Stimulated activated CD8-positive, alpha-beta memory T cell treated with anti-CD3 and anti-CD28 coated beads, Interleukin-7, amount 100 ng/mL, for 1 hour (primary cell): ENCODE results near the gene TMEM18.
"Not testable (repeated sequence)": the region's sequence is repeated elsewhere in the genome, so short reads cannot be mapped to it uniquely, and the experiment has no call there.

Experiments
- DNase-seq, 2 donors: peaks; one replicate each; pipeline ENCODE4 v3.0.0-alpha.2; 2020; ENCODE audit warnings: low read depth in 2 of 2

Gene TMEM18

DNA sequence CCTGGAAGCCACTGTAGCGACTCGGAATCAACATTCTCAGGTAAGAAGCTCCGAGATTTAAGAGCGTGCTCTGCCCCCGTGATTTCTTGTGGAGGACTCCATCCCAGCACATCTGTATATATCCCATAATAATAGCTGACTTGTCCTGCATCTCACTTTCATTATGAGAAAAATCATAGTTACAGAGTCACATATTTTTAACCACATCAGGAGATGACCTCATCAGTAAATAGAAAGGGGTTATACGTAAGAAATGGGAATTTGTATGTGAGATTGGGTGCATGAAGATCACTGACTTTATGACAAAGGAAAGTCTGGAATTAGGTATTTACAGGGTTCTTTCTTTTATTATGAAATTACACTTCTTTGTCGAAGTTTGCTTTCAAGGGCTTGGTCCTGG lies 16.4 kb upstream of the TMEM18 start:
- no peak for DNase-seq

DNA sequence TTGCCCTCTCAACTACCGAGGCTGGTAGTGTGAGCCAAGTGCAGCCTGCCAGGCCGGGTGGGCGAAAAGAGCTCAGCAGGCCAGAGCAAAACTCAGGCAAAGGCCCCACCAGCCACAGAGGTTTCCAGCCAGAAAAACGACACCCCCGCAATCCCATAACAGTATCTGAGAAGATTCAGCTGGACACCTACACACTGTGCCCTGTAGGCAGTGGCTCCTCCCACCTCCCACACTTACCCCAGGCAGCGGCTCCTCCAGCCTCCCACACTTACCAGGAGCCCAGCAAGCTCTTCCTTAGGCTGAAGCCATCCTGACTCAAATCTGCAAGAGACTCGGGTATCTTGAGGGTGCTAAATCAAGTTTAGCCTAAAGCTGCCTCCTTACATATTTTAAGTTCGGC lies 15.6 kb upstream of the TMEM18 start:
- DNase-seq = no peak

DNA sequence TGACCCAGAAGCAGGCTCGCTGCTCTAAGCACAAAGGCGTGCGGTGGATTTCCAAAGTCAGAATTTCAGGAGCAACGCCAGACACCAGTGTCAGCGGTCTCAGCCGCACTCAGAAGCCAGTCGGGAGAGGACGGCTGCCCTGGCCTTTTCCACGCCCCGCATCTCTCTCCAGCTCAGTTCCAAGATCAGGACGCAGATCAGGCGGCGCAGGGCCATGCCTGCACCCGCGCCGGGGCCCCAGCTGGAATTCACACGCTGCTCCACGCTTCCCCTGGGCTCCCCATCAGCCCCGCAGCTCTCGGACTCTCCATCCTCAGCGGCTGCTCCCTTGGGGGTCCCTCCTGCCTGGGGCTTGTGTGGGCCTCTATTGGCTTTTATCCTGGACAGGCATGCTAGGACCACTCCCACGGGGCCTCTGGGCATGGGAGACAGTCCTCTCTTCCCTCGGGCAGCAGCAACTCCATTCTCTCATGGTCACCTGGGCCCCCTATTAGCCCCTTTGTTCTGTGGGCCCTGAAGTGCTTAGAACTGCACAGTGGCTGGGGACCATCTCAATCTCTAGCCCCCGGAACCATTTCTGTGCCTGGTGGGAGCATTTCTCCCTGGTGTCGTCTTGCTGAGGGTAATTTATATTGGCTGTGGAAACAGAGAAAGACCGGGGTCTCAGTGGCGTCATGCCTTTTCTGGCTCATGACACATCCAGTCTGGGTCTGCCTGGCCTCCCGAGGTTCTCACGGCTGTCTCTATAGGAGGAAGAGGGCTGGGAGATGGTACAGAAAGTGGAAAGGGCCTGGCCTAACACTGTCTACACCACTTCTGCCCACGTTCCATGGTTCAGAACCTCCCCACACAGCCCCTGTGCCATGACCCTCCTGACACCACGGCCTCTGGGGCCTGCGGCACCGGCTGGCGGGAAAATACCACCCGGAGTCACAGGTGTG lies 14.9 kb upstream of the TMEM18 start:
- no peak for DNase-seq

DNA sequence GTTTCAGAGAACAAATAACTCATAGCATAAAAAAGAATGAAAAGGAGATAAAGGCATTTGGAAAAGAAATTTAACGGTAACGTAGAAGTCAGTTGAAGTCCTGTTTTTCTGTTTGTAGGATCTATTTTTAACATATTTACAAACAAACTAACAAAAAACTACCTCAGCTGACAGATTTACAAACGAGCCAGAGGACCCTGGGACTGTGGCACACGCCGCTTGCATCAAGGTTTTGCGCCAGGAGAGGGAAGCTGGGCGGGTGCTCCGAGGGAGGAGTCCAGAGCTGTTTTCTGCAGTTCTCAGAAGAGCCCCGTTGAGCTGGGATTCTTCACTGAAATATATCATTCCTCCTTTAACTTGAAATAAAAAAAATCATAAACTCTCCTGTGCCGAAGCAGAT lies 13.6 kb upstream of the TMEM18 start:
- no peak for DNase-seq

DNA sequence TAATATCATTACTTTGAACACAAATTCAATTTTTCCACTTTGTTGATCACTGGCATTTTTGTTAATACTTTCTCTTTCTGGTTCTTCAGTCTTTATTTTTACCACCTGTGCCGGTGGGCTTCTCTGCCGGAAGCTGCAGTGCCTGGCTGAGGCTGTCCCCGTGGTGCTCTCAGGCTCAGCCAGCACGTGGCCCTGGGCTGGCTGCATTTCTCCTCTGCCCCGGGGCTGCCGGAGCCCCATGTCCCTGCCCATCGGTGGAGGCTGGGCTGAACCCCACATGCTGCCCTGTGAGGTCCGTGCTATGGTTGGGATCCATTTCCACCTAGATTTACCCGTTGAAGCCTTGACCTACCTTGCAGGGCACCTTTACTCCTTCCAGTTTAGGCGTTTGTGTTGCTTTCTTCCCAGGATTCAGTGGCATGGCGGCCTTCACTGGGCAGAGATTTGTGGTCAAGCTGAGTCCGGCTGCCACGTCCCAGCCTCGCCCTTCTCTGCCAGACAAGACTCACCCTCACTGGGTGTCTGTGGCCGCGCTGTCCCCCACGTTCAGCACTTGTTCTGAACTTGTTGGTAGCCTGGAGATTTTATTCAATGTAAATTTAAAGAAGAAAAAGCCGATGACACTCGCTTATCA lies 12.8 kb upstream of the TMEM18 start:
- DNase-seq = no peak

DNA sequence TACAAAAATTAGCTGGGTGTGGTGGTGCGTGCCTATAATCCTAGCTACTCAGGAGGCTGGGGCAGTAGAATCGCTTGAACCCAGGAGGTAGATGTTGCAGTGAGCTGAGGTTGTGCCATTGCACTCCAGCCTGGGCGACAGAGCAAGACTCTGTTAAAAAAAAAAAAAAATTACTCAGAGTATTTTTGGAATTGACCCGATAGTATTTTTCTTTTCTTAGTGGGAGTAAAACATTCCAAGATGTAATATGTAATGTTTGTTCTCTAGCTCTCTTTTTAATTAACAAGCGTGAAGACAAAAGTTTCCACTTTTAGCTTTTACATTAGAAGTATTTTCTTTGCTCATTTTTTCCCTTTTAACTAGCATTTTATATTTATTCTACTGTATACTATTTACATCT lies 12.0 kb upstream of the TMEM18 start:
- no peak for DNase-seq

DNA sequence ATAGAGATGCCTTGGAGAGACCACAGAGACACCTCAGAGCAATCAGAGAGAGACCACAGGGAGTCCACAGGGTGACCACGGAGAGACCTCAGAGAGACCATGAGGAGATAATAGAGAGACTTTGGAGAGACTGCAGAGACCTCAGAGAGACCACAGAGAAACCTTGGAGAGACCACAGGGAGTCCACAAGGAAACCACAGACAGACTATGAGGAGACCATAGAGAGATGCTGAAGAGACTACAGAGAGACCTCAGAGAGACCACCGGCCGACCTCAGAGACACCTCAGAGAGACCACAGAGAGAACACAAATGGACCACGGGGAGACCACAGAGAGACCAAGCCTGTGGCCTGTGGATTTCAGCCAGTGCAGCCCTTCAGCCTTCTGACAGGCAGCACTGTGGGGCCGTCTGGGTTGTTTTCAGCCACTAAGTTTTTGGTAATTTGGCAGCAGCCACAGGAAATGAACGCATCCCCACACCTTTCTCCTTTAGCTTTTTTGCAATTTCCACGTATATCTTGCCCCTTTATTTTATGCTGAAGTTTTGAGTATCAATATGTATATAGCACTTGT lies 11.4 kb upstream of the TMEM18 start:
- DNase-seq = no peak

DNA sequence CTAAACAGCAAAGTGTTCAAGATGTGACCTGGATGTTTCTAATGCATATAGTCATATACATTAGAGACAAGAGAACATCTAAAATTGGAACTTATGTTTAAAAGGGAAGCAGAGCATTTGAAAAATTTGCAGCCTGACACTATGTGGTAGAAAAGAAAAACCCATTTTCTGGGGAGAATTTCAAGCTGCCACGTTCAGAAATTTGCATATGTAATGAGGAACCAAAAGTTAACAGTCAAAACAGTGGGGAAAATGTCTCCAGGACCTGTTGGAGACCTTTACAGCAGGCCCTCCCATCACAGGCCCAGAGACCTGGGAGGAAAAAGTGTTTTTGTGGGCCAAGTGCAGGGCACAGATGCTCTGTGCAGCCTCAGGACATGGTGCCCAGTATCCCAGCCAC lies 8.2 kb upstream of the TMEM18 start:
- no peak for DNase-seq

DNA sequence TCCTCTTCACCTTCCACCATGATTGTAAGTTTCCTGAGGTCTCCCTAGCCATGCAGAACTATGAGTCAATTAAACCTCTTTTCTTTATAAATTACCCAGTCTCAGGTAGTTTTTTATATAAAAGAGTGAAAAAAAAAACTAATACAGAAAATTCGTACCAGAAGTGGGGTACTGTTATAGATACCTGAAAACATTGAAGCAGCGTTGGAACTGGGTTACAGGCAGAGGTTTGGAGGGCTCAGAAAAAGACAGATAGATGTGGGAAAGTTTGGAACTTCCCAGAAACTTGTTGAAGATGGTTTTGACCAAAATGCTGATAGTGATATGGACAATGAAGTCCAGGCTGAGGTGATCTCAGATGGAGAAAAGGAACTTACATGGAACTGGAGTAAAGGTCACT lies 7.7 kb upstream of the TMEM18 start:
- not testable (repeated sequence) for DNase-seq

DNA sequence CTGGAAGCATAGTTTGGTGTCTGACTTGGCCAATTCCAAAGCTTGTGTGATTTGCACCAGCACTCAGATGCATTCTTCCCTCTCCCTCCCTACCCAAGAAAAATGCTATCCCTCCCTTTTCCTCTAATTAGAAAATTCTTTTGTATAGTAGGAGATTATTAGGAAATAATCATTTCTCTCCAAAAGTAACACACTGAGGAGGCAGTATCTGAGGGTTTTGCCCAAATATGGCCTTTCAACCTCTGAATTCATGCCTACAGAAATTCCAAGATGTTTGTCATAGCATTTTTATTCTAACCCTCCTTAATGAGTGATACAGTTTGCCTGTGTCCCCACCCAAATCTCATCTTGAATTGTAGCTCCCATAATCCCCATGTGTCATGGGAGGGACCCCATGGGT lies 5.0 kb upstream of the TMEM18 start:
- no peak for DNase-seq

DNA sequence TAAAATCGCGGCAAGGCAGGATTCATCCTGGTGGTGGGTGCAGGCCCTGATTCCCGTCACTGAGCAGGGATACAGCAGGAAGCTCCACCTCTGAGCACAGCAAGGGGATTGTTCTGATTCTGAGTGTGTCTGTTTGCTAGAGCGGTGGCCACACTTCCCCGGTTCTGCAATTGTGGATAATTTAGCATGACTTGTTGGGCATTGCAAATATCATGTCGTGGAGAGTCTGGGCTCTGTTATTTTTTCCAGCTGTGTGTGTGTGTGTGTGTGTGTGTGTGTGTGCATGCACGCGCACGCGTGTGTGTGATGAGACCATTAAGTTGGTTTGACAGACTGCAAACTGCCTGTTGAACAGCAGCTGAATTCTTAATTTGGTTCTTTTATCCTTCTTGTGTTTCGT lies 4.1 kb upstream of the TMEM18 start:
- DNase-seq = no peak

DNA sequence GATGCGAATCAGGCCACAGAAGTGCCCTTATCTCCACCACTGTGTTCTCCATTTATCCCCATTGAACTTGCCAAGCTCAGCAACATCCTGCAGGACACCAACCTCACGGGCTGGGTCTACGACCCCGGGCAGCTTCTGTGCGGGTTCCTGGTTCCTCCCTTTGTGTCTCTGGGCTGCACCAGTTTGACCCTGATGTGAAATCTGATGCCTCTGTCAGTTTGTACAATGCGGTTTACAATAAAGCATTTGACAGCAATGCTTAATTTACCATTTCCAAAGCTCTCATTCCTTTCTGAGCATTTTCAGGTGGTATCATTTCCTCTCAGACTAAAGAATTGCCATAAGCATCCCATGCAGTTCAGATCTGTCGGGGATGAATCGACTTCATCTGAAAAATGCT lies 3.3 kb upstream of the TMEM18 start:
- no peak for DNase-seq

DNA sequence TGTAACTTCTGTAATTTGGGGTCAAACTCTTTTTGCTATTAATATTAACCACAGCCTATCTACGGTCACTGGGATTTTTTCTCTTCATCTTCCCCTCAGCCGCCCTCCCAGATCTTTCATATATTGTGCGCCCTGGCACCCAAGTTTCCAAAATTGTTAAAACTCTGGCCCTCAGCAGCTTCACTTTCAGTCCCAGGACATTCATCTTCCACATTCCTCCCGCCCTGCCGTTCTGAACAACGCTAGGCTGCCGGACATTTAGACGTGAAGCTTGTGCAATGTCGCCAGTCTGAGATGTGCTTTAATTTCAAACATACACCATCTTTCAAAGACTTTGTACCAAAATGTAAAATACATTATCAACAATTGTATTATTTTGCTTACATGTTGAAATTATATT lies 1.8 kb upstream of the TMEM18 start:
- DNase-seq = no peak

DNA sequence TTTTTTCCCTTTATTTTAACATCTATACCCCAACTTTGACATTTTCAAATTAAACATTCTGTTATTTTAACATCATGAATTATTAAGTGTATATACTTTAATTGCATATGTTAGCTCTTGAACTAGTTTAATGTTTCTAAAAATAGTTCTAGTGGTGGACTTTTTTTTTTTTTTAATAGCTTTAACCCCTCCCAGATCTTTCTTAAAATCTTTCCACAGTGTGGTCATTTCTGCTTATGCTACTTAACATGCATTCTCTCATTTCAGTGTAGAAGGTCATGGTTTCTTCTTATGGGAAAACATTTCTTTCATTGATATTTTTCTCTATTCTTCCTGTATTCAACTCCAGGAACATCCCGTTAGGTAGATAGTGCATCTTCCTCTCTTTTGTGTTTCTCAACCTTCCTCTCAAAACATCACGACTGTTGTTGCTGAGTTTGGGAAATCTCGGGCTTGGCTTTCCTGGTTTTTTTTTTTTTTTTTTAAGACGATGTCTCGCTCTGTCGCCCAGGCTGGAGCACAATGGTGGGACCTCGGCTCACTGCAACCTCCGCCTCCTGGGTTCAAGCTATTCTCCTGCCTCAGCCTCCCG lies 849 bp upstream of the TMEM18 start:
- DNase-seq = no peak

DNA sequence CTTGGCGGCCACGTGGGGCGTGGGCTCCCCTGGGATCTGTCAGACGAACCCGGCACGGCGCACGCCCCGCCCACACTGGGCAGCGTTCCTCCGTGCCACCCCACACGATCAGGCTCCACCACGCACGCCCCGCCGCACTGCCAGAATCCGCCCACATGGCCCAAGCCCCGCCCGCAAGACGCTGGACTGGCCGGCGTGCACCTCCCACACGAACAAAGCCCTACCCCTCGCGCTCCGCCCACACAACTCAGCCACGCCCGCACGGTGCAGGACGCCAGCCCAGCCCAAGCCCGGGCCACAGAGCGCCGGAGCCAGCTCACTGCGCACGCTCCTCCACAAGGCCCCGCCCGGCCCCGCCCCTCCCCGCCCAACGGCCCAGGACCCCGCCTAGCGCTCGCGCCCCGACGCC lies 555 bp downstream of the TMEM18 start:
- peak; percentile 93 to 94 for DNase-seq

DNA sequence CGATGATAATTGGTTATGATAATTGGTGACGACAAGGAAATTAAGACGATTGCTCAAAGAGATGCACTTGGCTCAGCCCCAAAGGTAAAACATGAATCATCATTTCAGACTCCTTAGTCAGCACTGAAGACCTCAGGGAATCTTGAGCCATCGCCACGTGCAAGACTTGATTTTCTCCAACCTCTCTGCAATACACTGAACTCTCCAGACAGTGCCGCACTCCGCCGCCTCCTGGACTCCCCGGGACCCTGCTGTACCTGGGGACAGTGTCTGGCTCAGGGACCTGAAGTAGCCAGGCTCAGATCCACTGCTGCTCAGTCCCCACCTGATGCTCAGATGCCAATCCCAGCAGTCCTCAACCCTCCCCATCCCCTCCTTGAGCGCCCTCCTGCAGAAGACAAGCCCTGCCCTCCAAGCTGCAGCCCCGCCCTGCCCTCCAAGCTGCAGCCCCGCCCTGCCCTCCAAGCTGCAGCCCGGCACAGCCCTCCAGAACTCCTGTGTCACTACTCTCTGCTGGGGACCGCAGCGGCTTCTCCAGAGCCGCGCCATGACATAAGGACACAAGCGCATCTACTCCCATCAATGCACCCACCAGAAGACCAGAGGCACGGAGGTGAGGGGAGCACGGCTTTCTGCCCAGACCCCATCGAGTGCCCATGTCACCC lies 1.1 kb downstream of the TMEM18 start:
- no peak for DNase-seq

DNA sequence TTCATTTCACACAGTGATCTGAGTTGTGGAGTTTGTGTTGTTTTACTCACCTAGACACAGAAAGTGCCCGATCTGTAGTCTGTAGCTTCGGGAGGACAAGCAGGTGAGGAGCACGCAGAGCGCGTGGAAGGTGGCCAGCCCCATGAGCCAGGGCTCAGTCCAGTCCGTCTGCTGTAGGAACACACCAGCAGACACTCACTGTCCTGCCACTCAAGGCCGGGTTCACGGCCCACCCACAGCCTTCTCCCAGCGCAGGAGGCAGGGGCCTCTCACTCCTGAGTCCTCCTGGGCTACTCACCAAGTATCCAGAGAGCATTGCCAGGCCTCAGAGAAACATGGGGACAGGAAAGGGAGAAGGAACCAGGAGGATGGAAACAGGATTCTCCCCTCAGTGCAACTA lies 1.7 kb downstream of the TMEM18 start:
- DNase-seq = no peak

DNA sequence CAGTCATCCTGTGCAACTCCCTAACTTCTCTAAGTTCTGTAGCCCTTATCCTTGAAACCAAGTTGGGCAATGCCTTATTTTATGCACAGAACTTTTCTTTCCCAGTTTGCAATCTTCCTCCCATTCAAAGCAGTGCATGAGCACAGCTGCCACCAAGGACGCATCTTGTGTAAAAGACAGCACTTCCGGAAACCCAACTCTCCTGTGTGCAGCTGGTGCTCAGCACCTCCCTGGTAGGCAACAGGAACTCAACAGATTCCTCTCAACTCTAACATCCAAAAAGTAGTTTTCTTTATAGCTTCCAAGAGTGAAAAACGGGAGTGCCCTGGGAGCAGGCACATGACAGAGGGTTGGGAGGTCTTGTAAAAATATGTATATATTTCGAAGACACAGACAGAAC lies 2.2 kb downstream of the TMEM18 start:
- DNase-seq = no peak

DNA sequence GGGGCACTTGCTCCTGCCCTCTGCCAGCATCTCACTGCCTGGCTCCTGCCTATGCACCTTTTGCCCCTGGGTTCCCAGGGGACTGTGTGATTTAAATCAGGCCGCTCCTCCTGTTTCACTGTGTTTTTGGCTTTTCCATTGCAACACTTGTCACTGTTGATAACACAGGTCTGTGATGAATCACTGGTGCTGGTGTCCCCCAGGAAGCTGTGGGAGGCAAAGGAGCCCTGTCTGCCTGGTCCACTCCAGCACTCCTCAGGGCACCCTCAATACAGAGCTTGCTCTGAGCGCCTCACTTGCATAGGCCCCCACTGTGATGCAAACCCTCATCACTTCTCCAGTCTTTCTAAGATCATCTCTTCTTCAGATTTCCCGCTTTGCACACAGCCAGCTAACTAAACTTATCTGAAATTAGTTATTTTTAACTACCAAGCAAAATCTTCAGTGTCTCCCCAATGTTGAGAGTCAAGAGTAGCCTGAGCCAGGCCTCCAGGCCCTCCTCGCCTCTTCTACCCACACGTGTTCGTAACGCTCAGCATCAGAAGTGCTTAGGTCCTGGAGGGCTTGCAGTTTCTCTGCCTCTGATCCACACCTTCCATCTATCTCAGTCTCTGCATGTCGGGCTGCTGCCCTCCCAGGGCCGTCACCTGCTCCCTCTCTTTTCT lies 2.8 kb downstream of the TMEM18 start:
- DNase-seq = no peak

DNA sequence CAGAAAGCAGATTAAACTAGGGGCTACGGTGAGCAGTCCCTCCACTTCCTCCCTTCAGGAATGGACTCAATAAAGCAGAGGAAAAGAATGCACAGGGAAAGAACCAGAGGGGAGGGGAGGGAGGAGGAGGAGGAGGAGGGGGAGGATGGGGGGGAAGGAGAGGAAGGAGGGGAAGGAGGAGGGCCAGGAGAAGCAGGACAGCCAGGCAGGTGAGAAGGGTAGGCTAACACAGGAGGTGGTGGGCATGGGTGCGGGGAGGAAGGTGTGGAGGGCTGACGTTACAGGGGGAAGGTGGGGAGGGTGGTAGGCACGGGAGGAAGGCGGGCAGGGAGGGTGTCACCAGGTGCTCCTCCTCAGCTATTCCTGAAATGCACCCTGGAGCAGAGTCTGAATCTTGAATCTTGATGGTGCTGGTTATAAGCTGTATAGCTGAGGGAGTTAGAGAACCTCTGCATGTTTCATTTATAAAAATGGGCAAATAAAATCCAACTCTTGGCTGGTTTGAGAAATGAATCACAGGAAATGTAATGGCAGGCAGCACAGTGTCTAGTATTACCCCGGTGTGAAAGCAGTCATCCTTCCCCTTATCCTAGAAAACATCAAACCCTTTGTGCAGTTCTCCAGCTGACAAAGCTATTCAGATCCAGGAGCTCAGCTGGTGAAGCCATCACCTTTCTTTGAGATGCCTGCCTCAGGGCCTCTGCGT lies 3.4 kb downstream of the TMEM18 start:
- DNase-seq = no peak

DNA sequence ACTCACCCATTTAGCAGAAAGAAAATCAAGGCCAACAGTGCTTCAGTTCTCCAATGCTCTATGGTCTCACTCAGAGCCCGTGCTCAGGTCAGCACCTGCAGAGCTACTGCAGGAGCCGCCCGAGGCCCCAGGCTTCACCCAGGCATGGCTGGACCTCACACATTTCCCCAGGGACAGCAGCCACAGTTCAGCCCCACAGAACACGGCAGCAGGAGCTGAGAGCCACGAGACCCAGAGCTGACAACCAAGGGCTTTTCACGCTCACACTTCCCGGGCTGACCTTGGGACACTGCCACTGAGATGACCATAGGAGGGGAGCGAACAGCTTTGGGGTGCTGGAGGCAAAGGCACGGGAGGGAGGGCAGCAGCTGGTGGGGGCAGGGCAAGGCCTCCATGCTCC lies 4.2 kb downstream of the TMEM18 start:
- no peak for DNase-seq
